Activated CD8-positive, alpha-beta T cell treated with anti-CD3 and anti-CD28 coated beads for 36 hours (primary cell): ENCODE measurements around the gene LAMB2. TPM values are rescaled to one million over a fixed set of nuclear protein-coding genes. Genes with fewer than 3 reads are reported as not detected.

Source experiments
- ATAC-seq: fragments of 200-7000 bp; cut with Tn5 transposase; one replicate; pipeline ENCODE4 v1.10.0; 2021; ENCODE audit warnings: mild to moderate bottlenecking, moderate library complexity
- CTCF ChIA-PET: fragments of 350-600 bp; sonication (Branson Sonifier 250); formaldehyde crosslinking; loops from one replicate; lab custom pipeline; 2021; ENCODE audit warnings: antibody characterized with exemption; lab: Charles Lee
- POLR2A ChIA-PET: fragments of 350-600 bp; sonication (Branson Sonifier 250); formaldehyde crosslinking; loops from one replicate; lab custom pipeline; 2021; ENCODE audit warnings: antibody characterized with exemption; lab: Charles Lee
- DNase-seq: peaks from one replicate; pipeline ENCODE4 v3.0.0-alpha.2; 2020
- H3K27ac Mint-ChIP-seq: one replicate; pipeline ENCODE4 v1.8.0; 2021; ENCODE audit warnings: mild to moderate bottlenecking, mixed read lengths
- H3K27me3 Mint-ChIP-seq: one replicate; pipeline ENCODE4 v1.8.0; 2021; ENCODE audit warnings: mixed read lengths
- H3K36me3 Mint-ChIP-seq: one replicate; pipeline ENCODE4 v1.8.0; 2021; ENCODE audit warnings: low read depth, mixed read lengths
- H3K4me1 Mint-ChIP-seq: one replicate; pipeline ENCODE4 v1.8.0; 2021; ENCODE audit warnings: low read depth, mixed read lengths
- H3K4me3 Mint-ChIP-seq: one replicate; pipeline ENCODE4 v1.8.0; 2021; ENCODE audit warnings: mild to moderate bottlenecking, moderate library complexity, mixed read lengths
- H3K9me3 Mint-ChIP-seq: one replicate; pipeline ENCODE4 v1.8.0; 2021; ENCODE audit warnings: mixed read lengths
- intact Hi-C: fragments of 100-400 bp; cut with micrococcal nuclease; formaldehyde crosslinking; loops from one replicate; pipeline ENCODE4 v1.10.0; 2022
- total RNA-seq, 2 experiments: library from RNA; stranded (reverse); gene quantifications; one replicate each; pipeline ENCODE4 v1.2.3, GENCODE V29; 2021
- TF ChIP-seq, protein P1 (sequence below): fragments of 200-600 bp; IDR thresholded peaks from one replicate; pipeline ENCODE4 v1.8.0; 2022; ENCODE audit warnings: antibody characterized with exemption, mild to moderate bottlenecking

LAMB2 gene
- total RNA-seq, 2 experiments from 2014 or later = not detected

DNA sequence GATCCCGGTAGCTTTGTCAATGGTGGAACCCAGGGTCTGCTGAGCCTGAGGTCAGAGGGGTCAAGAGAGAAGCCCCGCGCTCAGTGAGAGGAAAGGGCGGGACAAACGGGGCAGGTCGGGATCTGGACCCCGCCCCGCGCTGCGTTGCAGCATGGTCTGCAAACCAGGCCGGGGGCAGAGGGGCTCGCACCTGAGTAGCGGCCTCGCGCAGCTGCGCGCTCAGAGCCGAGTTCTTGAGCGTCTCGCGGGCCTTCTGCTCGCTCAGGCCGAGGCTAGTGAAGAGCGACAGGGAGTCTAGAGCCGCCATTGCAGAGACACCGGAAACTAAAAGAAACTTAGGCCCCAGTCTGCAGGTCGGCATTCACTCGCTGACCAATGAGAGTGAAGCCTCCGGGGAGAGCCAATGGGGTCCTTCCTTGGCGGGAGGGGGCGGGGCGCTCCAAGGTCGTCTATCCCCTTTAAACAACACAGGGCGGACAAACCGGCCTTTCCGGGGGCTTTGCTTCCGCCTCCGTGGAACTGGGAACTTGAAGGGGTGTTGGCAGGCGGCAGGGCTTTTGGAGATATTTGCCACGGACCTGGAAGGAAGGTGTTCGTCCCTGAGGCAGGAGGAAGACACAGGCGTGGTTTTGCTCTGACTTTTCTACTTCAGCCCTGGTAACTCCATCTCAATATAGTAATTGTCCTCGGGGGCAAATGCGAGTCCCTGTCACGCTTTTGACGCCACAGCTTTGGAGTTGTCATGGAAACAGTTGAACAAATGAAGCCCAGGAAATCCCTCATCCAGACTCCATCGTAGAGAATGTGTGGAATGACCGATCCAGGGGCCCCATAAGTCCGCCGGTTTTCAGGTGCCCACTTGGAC is 28.2 kb downstream of the LAMB2 start, which contains the start of gene QARS1:
QARS1 (minus strand) TSS at position 331 of the 865 bp plus-strand sequence; CDS start at position 307, 24 bp downstream.
- Mint-ChIP-seq H3K27ac (peak within 1 kb of the TSS; percentile 96), H3K9me3 (no peaks in the 10 kb centered on the region), H3K27me3 (no peaks in the 10 kb centered on the region), H3K4me1 (peaks cover 21% of the 10 kb centered on the region), H3K4me3 (peak within 1 kb of the TSS; percentile 99), H3K36me3 (peaks cover 32% of the 10 kb centered on the region)
- ChIA-PET POLR2A (interaction anchor here (0.9 to 3.6 kb wide), 6 partner anchors 9 to 83 kb away, joined by 4 to 54 read pairs (median 8); partner anchors contain the start of genes NDUFAF3, QRICH1 and USP19), CTCF (interaction anchor here (0.7 to 1.7 kb wide), 4 partner anchors 10 to 75 kb away, joined by 3 to 13 read pairs (median 3); partner anchors contain the start of genes QRICH1 and USP19)
- ATAC-seq (peak; percentile 99), DNase-seq (peak; percentile 96)
- TF ChIP-seq, protein P1, sequence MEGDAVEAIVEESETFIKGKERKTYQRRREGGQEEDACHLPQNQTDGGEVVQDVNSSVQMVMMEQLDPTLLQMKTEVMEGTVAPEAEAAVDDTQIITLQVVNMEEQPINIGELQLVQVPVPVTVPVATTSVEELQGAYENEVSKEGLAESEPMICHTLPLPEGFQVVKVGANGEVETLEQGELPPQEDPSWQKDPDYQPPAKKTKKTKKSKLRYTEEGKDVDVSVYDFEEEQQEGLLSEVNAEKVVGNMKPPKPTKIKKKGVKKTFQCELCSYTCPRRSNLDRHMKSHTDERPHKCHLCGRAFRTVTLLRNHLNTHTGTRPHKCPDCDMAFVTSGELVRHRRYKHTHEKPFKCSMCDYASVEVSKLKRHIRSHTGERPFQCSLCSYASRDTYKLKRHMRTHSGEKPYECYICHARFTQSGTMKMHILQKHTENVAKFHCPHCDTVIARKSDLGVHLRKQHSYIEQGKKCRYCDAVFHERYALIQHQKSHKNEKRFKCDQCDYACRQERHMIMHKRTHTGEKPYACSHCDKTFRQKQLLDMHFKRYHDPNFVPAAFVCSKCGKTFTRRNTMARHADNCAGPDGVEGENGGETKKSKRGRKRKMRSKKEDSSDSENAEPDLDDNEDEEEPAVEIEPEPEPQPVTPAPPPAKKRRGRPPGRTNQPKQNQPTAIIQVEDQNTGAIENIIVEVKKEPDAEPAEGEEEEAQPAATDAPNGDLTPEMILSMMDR = no peak
- intact Hi-C loops = no loop called here

DNA sequence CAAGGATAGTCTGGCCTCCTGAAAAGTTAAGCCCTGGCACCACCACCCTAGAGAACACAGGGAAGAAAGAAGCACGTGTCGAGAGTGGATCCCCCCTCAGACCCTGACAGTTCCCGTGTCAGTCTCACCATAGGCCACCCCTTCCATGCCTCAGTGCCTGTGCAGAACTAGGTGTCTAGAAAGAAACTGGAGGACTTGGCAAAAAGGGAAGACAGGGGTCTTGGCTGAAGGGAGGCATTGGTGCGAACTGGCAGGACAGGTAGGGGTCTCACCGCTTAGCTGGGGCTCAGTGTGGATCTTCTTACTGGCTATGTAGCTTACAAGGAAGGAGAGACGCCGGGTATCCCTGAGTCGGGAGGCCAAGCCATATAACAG is 28.8 kb downstream of the LAMB2 start:
- intact Hi-C loops = no loop called here
- ATAC-seq (no peak), DNase-seq (no peak)
- Mint-ChIP-seq H3K4me1 (peaks cover 21% of the 10 kb centered on the region), H3K27ac (peak overlapping the region; percentile 96), H3K9me3 (no peaks in the 10 kb centered on the region), H3K27me3 (no peaks in the 10 kb centered on the region), H3K36me3 (peaks cover 32% of the 10 kb centered on the region), H3K4me3 (peak overlapping the region; percentile 99)
- ChIA-PET CTCF (interaction anchor here (0.7 to 1.7 kb wide), 3 partner anchors 10 to 75 kb away, joined by 3 to 13 read pairs (median 3); partner anchors contain the start of genes QRICH1 and USP19), POLR2A (interaction anchor here (0.8 to 3.6 kb wide), 8 partner anchors 8 to 82 kb away, joined by 3 to 54 read pairs (median 6); partner anchors contain the start of genes IMPDH2, NDUFAF3, QRICH1 and USP19)
- TF ChIP-seq, protein P1 = no peak

DNA sequence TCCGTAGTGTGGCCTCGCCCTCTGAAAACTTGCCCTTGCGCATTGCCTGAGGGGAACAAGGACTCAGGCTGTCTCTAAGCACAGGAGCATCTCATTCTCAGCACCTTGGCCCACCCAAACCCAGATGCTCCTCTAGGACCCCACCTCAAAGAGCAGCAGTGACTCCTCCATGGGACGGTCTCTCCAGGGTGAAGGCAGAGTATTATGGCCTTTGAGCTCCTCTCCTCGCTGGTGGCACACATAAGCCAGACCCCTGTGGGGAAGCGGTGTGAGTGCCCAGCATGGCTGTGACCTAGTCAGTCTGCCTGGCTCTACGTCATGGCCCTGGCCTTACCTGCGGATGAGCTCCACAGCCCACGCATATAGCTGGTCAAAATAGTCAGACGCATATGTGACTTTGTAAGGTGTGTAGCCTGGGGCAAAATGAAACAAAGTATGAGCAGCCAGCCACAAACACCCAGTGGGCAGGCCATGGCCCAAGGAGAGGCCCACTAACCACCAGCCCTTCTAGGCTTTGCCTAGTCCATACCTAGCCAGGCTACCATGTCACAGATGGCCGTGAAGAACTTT is 32.7 kb downstream of the LAMB2 start:
- intact Hi-C loops = no loop called here
- ATAC-seq (no peak), DNase-seq (no peak)
- ChIA-PET CTCF (no interaction called here), POLR2A (interaction anchor here (1.3 to 1.6 kb wide), 2 partner anchors 20 to 34 kb away, joined by 6 read pairs; partner anchors contain the start of gene USP19)
- no peak overlapping the region for H3K4me3 Mint-ChIP-seq
- no peak overlapping the region for H3K27ac Mint-ChIP-seq
- no peaks in the 10 kb centered on the region for H3K27me3 Mint-ChIP-seq
- H3K4me1 Mint-ChIP-seq = peaks cover 15% of the 10 kb centered on the region
- TF ChIP-seq, protein P1 = no peak
- H3K9me3 Mint-ChIP-seq = no peaks in the 10 kb centered on the region
- H3K36me3 Mint-ChIP-seq = peaks cover 38% of the 10 kb centered on the region

DNA sequence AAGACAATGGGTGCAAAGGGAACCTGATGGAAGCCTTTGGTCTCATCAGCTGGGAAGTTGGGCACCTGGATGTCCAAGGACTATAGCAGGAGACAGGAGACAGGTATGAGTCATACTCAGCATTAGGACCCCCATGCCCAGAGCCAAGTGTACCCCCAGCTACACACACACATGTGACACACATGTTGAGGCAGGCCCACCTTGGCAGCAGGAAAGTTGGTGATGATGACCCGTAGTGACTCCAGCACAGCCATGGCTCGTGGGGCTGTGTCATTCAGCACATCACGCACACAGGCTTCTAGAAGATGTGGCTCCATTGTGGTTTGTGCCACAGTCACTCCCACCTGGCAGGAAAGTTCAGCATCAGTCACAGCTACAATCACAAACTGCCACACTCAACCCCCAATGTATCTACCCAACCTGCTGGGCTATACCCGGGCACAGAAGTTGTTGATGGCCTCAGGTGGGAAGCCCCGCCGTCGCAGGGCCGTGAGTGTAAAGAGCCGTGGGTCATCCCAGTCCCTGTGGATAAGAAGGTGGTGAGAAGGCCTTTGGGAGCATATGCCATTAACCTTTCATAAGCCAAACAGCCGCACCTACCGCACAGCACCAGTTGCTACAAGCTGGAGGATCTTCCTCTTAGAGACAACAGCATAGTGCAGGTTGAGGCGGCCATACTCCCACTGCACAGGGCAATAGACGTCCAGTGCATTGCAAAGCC is 33.8 kb downstream of the LAMB2 start:
- no peak overlapping the region for H3K4me3 Mint-ChIP-seq
- no peaks in the 10 kb centered on the region for H3K27me3 Mint-ChIP-seq
- H3K36me3 Mint-ChIP-seq = peaks cover 36% of the 10 kb centered on the region
- peaks cover 15% of the 10 kb centered on the region for H3K4me1 Mint-ChIP-seq
- intact Hi-C loops = no loop called here
- TF ChIP-seq, protein P1 = no peak
- DNase-seq = no peak
- no peak for ATAC-seq
- CTCF ChIA-PET = no interaction called here
- no peaks in the 10 kb centered on the region for H3K9me3 Mint-ChIP-seq
- POLR2A ChIA-PET = interaction anchor here (0.9 to 1.6 kb wide), 3 partner anchors 35 to 77 kb away, joined by 3 to 6 read pairs (median 3); partner anchors contain the start of gene NDUFAF3
- no peak overlapping the region for H3K27ac Mint-ChIP-seq
